Body of pancreas (tissue), 4 donors: ENCODE results near the gene PSMB2. TPM values are rescaled to one million over a fixed set of nuclear protein-coding genes. Genes with fewer than 3 reads are reported as not detected.

Experiments used
- ATAC-seq: fragments of 150-250 bp; one replicate; pipeline ENCODE4 v1.9.1; 2016
- DNase-seq, 4 donors: peaks; one replicate each; pipeline ENCODE4 v3.0.0-alpha.2; 2019
- H3K27ac ChIP-seq, 4 donors: fragments of 200-600 bp; sonication (generic); 1 replicate in 3 of 4; 2 replicates in 1 of 4; pipeline versions ENCODE4 v1.5.1 to v1.6.1; 2016 to 2019; ENCODE audit warnings: mild to moderate bottlenecking in 1 of 4, mixed read lengths in 1 of 4, moderate library complexity in 1 of 4
- H3K27me3 ChIP-seq, 2 donors: fragments of 200-600 bp; sonication (generic); one replicate each; pipeline ENCODE4 v1.6.0; 2016; ENCODE audit warnings: mild to moderate bottlenecking in 1 of 2
- H3K36me3 ChIP-seq, 2 donors: fragments of 200-600 bp; sonication (generic); replicated peaks in 1 of 2; 2 replicates each; pipeline ENCODE4 v1.5.1; 2016; ENCODE audit warnings: low read depth in 2 of 2; ENCODE audit not compliant: insufficient read depth in 1 of 2
- H3K4me1 ChIP-seq: fragments of 200-600 bp; sonication (generic); one replicate; pipeline ENCODE4 v1.6.0; 2016
- H3K4me3 ChIP-seq, 2 donors: fragments of 200-600 bp; sonication (generic); 1 replicate in 1 of 2; 2 replicates in 1 of 2; pipeline ENCODE4 v1.5.1; 2016 to 2019
- H3K9me3 ChIP-seq, 3 donors: fragments of 200-600 bp; sonication (generic); 1 replicate in 2 of 3; 2 replicates in 1 of 3; pipeline ENCODE4 v1.5.1; 2016
- POLR2A ChIP-seq, 3 donors: fragments of 450-650 bp; IDR thresholded peaks; one replicate each; pipeline ENCODE4 v1.6.1; 2016; ENCODE audit warnings: antibody characterized with exemption in 3 of 3, mild to moderate bottlenecking in 2 of 3
- WGBS, 2 donors: methylation state at CpG; one replicate each; pipeline ENCODE4 v1.1.5; 2017; 5-methylcytosine and 5-hydroxymethylcytosine counted together
- intact Hi-C: fragments of 100-400 bp; cut with DNase I; formaldehyde crosslinking; loops from one replicate; pipeline ENCODE4 v1.15.1; 2023
- total RNA-seq, 2 donors: library from RNA; depleted of rRNA; stranded (reverse); fragments of >200 nt; gene quantifications; one replicate each; pipeline ENCODE4 v1.1.0, GENCODE V29; 2016
- TF ChIP-seq, protein P1 (sequence below), 7 experiments: fragments of 450-650 bp in 4 of 7; fragments of 200-600 bp in 3 of 7; sonication (generic) in 3 of 7; IDR thresholded peaks; one replicate each; pipeline ENCODE4 v1.5.1; 2016 to 2019; ENCODE audit warnings: antibody characterized with exemption in 7 of 7

PSMB2 gene
- total RNA-seq, 2 donors from 2014 or later = 13.2 to 17.5 TPM

DNA sequence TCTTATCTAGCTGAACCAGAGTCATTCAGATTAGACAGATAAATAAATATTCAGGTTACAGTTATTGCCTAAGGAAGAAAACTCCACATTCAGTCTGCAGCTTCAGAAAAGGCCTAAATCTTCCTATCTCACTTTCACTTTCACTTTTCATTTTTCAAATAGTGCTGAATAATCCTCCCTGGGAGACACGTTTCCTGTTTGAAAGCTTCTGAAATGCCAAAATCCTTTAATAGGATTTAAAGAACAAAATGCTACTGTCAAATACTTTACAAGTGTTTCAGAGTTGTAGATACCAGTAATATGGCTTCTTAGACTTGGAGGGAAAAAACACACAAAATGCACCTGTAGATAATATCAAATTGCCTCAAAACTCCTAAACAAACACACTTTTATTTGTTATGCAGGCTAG lies 3.9 kb downstream of the PSMB2 start:
- ATAC-seq (no peak), DNase-seq (no peak)
- Histone ChIP-seq H3K27ac (peak overlapping the region in 3 of 4 donors; percentile 51 to 84 (median 74)), H3K36me3 (peaks cover 0 to 16% of the 10 kb centered on the region in 2 donors), H3K4me1 (peaks cover 38% of the 10 kb centered on the region), H3K9me3 (no peaks in the 10 kb centered on the region), H3K27me3 (no peaks in the 10 kb centered on the region), H3K4me3 (no peak overlapping the region)
- intact Hi-C loops = no loop called here
- TF ChIP-seq, protein P1, sequence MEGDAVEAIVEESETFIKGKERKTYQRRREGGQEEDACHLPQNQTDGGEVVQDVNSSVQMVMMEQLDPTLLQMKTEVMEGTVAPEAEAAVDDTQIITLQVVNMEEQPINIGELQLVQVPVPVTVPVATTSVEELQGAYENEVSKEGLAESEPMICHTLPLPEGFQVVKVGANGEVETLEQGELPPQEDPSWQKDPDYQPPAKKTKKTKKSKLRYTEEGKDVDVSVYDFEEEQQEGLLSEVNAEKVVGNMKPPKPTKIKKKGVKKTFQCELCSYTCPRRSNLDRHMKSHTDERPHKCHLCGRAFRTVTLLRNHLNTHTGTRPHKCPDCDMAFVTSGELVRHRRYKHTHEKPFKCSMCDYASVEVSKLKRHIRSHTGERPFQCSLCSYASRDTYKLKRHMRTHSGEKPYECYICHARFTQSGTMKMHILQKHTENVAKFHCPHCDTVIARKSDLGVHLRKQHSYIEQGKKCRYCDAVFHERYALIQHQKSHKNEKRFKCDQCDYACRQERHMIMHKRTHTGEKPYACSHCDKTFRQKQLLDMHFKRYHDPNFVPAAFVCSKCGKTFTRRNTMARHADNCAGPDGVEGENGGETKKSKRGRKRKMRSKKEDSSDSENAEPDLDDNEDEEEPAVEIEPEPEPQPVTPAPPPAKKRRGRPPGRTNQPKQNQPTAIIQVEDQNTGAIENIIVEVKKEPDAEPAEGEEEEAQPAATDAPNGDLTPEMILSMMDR (IDR thresholded peaks at IDR 0.05) = no peak
- no peak for TF ChIP-seq POLR2A (IDR thresholded peaks at IDR 0.05)
- 0% methylated on average over 1 of the region's 1 CpG for WGBS, 2 donors

DNA sequence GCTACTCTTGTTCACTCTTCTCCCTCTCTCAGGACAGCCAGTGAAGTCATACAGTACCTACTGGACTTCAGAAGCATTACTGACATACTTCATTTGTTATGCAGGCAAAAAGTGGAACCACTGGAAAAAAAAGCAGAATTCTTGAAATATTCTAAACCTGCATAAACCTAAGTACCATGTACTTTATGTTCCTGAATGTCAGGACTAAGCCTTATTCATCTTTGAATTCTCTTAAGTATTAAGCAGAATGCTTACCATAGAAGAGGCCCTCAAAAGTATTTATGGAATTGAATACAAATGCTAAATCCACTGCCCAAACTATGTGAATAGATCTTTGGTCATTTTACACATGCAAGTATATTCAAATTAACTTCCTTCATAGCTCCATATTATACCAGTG lies 7.8 kb downstream of the PSMB2 start:
- peaks cover 8 to 32% of the 10 kb centered on the region in 2 donors for H3K36me3 ChIP-seq
- peaks cover 33% of the 10 kb centered on the region for H3K4me1 ChIP-seq
- no peaks in the 10 kb centered on the region for H3K9me3 ChIP-seq
- intact Hi-C loops = no loop called here
- H3K27me3 ChIP-seq = no peaks in the 10 kb centered on the region
- no peak overlapping the region for H3K27ac ChIP-seq
- TF ChIP-seq, protein P1 (IDR thresholded peaks at IDR 0.05) = no peak
- TF ChIP-seq POLR2A (IDR thresholded peaks at IDR 0.05) = no peak
- no peak for ATAC-seq
- DNase-seq = no peak
- no peak overlapping the region for H3K4me3 ChIP-seq

DNA sequence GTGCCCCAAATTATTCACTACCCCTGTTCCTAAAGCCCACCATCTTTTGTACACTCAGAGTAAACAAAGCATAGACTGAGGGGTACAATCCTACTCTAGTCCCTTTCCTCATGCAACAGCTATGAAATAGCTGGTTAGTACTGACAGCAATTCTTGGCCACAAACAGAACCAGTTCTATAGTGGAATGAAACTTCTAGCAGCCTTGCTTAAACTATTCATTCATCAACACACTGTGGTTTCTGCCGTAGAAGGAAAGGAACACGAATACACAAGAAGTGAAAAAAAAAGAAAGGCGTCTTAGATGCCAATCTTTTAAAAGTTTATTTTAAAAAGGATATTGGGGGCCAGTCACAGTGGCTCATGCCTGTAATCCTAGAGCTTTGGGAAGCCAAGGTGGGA lies 9.9 kb downstream of the PSMB2 start:
- Histone ChIP-seq H3K27me3 (no peaks in the 10 kb centered on the region), H3K27ac (no peak overlapping the region), H3K9me3 (no peaks in the 10 kb centered on the region), H3K4me1 (peaks cover 15% of the 10 kb centered on the region), H3K4me3 (no peak overlapping the region), H3K36me3 (peaks cover 8 to 32% of the 10 kb centered on the region in 2 donors)
- DNase-seq (no peak), ATAC-seq (no peak)
- 89 to 91% methylated on average over 3 of the region's 3 CpGs for WGBS, 2 donors
- intact Hi-C loops = no loop called here
- TF ChIP-seq POLR2A (IDR thresholded peaks at IDR 0.05) = no peak
- TF ChIP-seq, protein P1 (IDR thresholded peaks at IDR 0.05) = no peak

DNA sequence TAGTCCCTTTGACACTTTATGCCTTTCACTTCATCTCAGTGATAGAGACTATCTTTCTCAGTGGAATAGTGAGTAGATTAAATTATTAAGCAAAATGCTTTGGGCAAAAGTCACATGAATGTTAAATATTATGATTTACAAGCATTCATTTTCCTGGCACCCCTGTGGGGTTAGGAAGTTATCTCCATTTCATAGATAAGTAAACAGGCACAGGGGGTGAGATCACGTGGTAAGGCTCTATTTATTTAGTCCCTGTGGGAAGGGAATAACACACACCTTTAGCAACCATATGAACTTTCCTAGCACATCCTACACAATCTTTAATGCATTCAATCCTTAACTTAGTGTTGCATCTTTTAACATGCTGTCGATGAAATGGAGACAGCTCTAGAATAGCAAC lies 12.3 kb downstream of the PSMB2 start:
- ATAC-seq = peak; percentile 60
- 26 to 38% methylated on average over 2 of the region's 2 CpGs for WGBS, 2 donors

DNA sequence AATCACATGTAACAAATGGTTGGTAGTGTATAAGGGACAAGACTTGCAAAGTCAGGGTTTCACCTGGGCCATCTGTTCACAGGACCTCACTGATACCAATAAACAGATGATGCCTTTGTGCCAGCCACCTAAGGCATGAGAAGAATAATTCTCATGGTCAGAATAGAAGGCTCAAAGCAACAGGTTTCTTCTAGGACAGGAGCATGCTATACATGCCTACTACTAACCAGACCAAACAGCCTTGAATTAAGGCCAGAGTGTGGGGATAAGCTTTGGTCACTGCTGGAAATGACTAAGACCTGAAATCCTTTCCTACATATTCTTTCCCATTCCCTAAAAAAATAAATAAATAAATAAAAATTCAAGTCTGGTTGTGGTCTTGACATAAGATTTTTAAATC lies 17.5 kb downstream of the PSMB2 start:
- H3K27ac ChIP-seq = no peak overlapping the region
- no peaks in the 10 kb centered on the region for H3K9me3 ChIP-seq
- TF ChIP-seq POLR2A (IDR thresholded peaks at IDR 0.05) = no peak
- TF ChIP-seq, protein P1 (IDR thresholded peaks at IDR 0.05) = no peak
- no peak overlapping the region for H3K4me3 ChIP-seq
- H3K27me3 ChIP-seq = no peaks in the 10 kb centered on the region
- DNase-seq (no peak), ATAC-seq (no peak)
- peaks cover 5% of the 10 kb centered on the region for H3K4me1 ChIP-seq
- intact Hi-C loops = no loop called here
- peaks cover 0 to 4% of the 10 kb centered on the region in 2 donors for H3K36me3 ChIP-seq

More for the DNA sequence above, 12.3 kb downstream of the PSMB2 start:
- TF ChIP-seq POLR2A (IDR thresholded peaks at IDR 0.05) = no peak
- TF ChIP-seq, protein P1 (IDR thresholded peaks at IDR 0.05) = no peak
- H3K4me3 ChIP-seq = no peak overlapping the region
- peak in 2 of 4 donors; percentile 27 to 55 for DNase-seq
- peaks cover 8 to 22% of the 10 kb centered on the region in 2 donors for H3K36me3 ChIP-seq
- no peaks in the 10 kb centered on the region for H3K9me3 ChIP-seq
- H3K27me3 ChIP-seq = no peaks in the 10 kb centered on the region
- H3K27ac ChIP-seq = peak overlapping the region in 2 of 4 donors; percentile 47 to 60
- peaks cover 15% of the 10 kb centered on the region for H3K4me1 ChIP-seq
- intact Hi-C loops = no loop called here
